Peyer's patch (tissue), 4 donors: ENCODE results near the gene MAP3K3.

ENCODE experiments used
- POLR2A ChIP-seq, 2 donors: fragments of 450-650 bp; IDR thresholded peaks; one replicate each; pipeline ENCODE4 v1.5.1; 2017; ENCODE audit warnings: antibody characterized with exemption in 2 of 2, mild to moderate bottlenecking in 2 of 2, moderate library complexity in 2 of 2
- TF ChIP-seq, protein P1 (sequence below), 6 experiments: fragments of 450-650 bp in 4 of 6; fragments of 200-600 bp in 2 of 6; sonication (generic) in 1 of 6; IDR thresholded peaks; one replicate each; pipeline ENCODE4 v1.5.1; 2017 to 2019; ENCODE audit warnings: antibody characterized with exemption in 6 of 6, mild to moderate bottlenecking in 3 of 6, moderate library complexity in 1 of 6

DNA sequence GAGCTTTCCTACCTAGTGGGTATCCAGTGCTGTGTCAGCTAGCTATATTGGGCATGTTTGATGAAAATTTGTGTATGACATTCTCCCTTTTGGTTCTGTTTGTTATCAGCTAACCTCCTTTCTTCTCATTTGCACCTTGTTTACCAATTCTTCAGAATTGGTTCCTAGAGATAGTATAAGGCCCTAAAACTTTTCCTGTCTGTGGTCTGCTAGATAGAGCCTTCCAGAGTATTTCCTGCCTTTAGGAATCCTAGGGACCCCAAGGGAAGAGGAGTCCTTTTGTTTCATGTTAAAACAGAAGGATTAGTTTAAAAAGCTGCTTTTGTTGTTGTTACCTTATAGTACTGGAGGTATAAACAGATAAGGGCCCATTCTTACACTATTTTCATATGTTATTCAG, 11.5 kb downstream of the MAP3K3 start:
- TF ChIP-seq, protein P1, sequence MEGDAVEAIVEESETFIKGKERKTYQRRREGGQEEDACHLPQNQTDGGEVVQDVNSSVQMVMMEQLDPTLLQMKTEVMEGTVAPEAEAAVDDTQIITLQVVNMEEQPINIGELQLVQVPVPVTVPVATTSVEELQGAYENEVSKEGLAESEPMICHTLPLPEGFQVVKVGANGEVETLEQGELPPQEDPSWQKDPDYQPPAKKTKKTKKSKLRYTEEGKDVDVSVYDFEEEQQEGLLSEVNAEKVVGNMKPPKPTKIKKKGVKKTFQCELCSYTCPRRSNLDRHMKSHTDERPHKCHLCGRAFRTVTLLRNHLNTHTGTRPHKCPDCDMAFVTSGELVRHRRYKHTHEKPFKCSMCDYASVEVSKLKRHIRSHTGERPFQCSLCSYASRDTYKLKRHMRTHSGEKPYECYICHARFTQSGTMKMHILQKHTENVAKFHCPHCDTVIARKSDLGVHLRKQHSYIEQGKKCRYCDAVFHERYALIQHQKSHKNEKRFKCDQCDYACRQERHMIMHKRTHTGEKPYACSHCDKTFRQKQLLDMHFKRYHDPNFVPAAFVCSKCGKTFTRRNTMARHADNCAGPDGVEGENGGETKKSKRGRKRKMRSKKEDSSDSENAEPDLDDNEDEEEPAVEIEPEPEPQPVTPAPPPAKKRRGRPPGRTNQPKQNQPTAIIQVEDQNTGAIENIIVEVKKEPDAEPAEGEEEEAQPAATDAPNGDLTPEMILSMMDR (IDR thresholded peaks at IDR 0.05) = no peak
- TF ChIP-seq POLR2A (IDR thresholded peaks at IDR 0.05) = no peak
